Stimulated activated effector memory CD8-positive, alpha-beta T cell treated with anti-CD3 and anti-CD28 coated beads, Interleukin-12 subunit alpha, Interleukin-12 subunit beta, amount 100 ng/mL, for 72 hours (primary cell): Measurements from ENCODE around the gene C6orf120.
A peak's percentile ranks its signal among the peaks of the same experiment; 100 is the strongest.

Source experiments
- ATAC-seq: fragments of 150-1000 bp; cut with Tn5 transposase; 2 replicates; pipeline ENCODE4 v1.10.0; 2021
- DNase-seq, 2 donors: peaks; one replicate each; pipeline ENCODE4 v3.0.0; 2021 to 2022; ENCODE audit warnings: low spot score in 2 of 2
- H3K27ac Mint-ChIP-seq: one replicate; pipeline ENCODE4 v1.8.0; 2022; ENCODE audit warnings: mild to moderate bottlenecking, mixed read lengths
- H3K36me3 Mint-ChIP-seq: one replicate; pipeline ENCODE4 v1.8.0; 2022; ENCODE audit warnings: mild to moderate bottlenecking, mixed read lengths
- H3K4me1 Mint-ChIP-seq: one replicate; pipeline ENCODE4 v1.8.0; 2022; ENCODE audit warnings: mixed read lengths
- H3K4me3 Mint-ChIP-seq: one replicate; pipeline ENCODE4 v1.8.0; 2022; ENCODE audit warnings: mild to moderate bottlenecking, mixed read lengths
- H3K9me3 Mint-ChIP-seq: one replicate; pipeline ENCODE4 v1.8.0; 2022; ENCODE audit warnings: mixed read lengths

C6orf120 gene

DNA sequence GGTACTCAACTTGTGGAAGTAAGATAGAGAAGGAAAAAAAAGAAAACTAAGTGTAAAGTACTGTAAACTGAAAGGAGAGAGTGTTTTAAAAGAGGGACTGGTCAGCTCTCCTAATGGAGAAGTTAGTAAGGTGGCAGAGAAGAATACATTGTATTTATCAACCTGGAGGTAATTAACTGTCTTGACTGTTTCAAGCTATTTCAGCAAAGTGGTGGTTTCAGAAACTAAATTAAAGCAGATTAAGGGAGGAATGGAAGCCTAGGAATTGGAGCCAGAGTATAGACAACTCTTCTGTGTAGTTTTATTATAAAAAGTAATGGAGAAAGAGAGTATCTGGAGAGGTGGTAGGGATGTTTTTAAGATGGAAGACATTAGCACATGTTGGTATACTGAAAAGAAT lies 25.0 kb downstream of the C6orf120 start:
- Mint-ChIP-seq H3K9me3 (no peaks in the 10 kb centered on the region), H3K4me3 (no peak overlapping the region), H3K4me1 (peaks cover 17% of the 10 kb centered on the region), H3K36me3 (peaks cover 20% of the 10 kb centered on the region), H3K27ac (no peak overlapping the region)
- no peak for DNase-seq
- ATAC-seq, result no peak

DNA sequence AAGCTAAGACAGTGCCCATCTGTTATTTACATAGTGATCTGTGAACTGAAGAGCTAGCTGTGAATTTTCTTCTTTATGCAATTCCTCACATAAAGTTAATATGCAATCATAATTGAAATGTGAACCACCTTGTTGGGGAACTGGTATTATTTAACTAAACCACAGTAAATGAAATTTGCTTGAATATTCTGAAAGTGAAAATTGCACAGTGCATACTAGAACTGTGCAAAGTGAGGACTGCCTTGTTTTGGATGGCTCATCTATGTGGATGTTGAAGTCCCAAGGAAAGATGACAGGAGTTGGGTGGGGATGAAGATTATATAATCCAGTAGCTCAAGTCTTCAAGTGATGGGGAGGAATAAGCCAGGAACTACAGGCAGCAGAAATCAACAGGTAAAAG lies 28.0 kb downstream of the C6orf120 start:
- Mint-ChIP-seq H3K27ac (no peak overlapping the region), H3K36me3 (peaks cover 7% of the 10 kb centered on the region), H3K4me1 (peaks cover 12% of the 10 kb centered on the region), H3K4me3 (no peak overlapping the region), H3K9me3 (no peaks in the 10 kb centered on the region)
- ATAC-seq (no peak), DNase-seq (no peak)

DNA sequence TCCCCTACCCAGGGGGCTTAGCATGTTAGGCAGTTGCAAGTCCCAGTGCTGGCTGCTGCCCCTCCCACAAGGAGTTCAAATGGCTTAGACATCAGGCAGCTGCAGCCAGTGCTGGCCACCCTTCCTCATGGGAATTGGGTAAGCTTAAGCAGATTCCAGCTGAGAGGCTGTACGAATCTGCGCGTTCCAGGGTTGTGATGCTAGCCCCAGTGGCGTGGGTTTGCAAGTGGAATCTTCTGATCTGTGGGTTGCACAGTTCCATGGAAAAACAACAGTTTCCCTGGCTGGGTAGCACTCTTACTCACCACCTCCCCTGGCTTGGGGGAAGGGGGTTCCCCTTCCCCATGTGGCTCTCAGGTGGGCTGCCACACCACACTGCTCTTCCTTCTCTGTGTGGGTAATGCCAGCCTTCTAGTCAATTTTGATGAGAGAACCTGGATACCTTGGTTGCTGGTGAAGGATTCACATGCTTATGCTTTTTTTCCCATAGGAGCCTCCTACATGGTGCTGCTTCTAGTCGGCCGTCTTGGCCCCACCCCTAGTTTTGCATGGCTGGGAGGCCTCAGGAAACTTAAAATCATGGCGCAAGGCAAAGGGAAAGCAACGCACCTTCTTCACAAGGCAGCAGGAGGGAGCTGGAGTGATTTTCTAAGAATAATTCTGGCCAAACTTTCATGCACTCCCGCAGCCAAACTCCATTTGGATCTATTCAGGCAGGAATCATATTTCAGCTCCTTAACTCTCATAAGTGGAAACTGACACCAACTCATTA lies 36.5 kb downstream of the C6orf120 start:
- ATAC-seq, result no peak
- no peaks in the 10 kb centered on the region for H3K4me1 Mint-ChIP-seq
- H3K27ac Mint-ChIP-seq, result no peak overlapping the region
- H3K36me3 Mint-ChIP-seq, result no peaks in the 10 kb centered on the region
- no peaks in the 10 kb centered on the region for H3K9me3 Mint-ChIP-seq
- DNase-seq, result no peak
- H3K4me3 Mint-ChIP-seq, result no peak overlapping the region

DNA sequence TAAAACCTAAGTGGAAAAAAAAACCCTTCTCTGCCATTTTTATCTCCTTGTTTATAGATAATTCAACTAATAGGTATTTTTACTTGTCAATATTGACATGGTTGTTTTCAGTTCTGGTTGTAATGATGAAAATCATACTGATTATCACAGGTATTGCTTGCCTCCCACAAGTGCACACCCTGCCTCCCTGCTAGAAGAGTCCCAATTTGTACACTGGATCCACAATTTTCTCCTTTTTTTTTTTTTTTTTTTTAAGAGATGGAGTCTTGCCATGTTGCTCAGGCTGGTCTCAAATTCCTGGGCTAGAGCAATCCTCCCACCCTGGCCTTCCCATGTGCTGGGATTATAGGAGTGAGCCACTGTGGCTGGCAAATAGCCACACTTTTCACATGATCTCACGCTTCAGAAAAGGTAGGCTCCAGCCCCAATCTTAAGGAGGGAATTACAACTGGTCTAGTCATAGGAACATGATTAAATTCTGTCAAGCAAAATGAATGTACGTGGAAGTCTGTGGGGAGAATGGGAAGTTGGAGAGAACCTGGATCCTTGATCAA lies 37.1 kb downstream of the C6orf120 start:
- no peak overlapping the region for H3K4me3 Mint-ChIP-seq
- no peaks in the 10 kb centered on the region for H3K36me3 Mint-ChIP-seq
- no peak for DNase-seq
- no peaks in the 10 kb centered on the region for H3K9me3 Mint-ChIP-seq
- H3K27ac Mint-ChIP-seq, result no peak overlapping the region
- no peaks in the 10 kb centered on the region for H3K4me1 Mint-ChIP-seq
- no peak for ATAC-seq

DNA sequence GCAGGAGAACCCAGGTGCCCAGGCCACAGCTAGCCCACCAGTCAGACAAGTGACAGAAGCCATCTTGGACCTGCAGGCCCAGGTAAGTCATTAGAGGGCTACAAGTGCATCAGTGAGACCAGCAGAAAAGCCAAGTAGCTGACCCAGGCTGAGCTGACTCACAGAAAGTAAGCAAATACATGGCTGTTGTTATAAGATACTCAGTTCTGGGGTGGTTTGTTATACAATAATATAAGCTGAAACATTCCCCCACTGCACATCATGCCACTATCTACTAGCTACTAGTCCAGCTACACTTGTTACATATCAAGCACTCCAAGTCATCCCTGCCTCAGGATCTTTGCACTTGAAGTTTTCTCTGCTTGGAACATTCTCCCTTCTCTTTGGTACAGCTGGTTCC lies 39.4 kb downstream of the C6orf120 start:
- ATAC-seq, result no peak
- no peak overlapping the region for H3K27ac Mint-ChIP-seq
- H3K4me1 Mint-ChIP-seq, result no peaks in the 10 kb centered on the region
- no peak overlapping the region for H3K4me3 Mint-ChIP-seq
- no peak for DNase-seq
- no peaks in the 10 kb centered on the region for H3K36me3 Mint-ChIP-seq
- no peaks in the 10 kb centered on the region for H3K9me3 Mint-ChIP-seq

DNA sequence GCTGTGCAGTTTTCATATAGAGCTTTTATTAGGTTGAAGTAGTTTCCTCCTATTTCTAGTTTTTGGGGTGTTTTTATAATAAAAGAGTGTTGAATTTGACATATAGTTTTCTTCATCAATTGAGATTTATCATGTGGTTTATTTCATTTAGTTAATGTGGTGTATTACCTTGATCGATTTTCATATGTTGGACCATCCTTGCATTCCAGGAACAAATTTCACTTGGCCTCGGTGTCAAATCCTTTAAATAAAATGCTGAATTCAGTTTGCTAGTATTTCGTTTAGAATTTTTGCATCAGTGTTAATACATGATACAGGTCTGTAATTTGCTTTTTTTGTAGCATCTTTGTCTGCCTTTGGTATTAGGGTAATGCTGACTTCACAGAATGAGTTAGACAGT lies 43.5 kb downstream of the C6orf120 start:
- ATAC-seq (no peak), DNase-seq (no peak)
- Mint-ChIP-seq H3K9me3 (no peaks in the 10 kb centered on the region), H3K4me3 (no peak overlapping the region), H3K27ac (no peak overlapping the region), H3K4me1 (peaks cover 7% of the 10 kb centered on the region), H3K36me3 (peaks cover 6% of the 10 kb centered on the region)

DNA sequence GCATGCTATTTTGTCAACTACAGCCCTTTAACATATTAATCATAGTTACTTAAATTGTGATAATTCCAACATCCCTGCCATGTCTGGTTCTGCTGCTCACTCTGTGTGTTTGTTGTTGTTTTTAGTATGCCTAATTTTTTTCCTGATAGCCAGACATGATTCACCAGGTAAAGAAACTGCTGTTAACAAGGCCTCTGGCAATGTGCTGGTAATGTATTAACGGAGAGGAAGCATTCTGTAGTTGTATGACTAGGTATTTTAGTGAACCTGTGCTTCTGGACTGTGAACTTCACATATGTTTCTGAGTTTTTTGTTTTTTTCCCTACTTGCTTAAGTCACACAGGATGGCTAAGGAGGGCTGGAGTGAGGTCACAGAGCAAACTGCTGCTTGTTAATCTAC lies 44.6 kb downstream of the C6orf120 start:
- ATAC-seq, result no peak
- H3K4me1 Mint-ChIP-seq, result peaks cover 7% of the 10 kb centered on the region
- H3K9me3 Mint-ChIP-seq, result no peaks in the 10 kb centered on the region
- H3K36me3 Mint-ChIP-seq, result peaks cover 15% of the 10 kb centered on the region
- no peak overlapping the region for H3K4me3 Mint-ChIP-seq
- no peak for DNase-seq
- H3K27ac Mint-ChIP-seq, result no peak overlapping the region

DNA sequence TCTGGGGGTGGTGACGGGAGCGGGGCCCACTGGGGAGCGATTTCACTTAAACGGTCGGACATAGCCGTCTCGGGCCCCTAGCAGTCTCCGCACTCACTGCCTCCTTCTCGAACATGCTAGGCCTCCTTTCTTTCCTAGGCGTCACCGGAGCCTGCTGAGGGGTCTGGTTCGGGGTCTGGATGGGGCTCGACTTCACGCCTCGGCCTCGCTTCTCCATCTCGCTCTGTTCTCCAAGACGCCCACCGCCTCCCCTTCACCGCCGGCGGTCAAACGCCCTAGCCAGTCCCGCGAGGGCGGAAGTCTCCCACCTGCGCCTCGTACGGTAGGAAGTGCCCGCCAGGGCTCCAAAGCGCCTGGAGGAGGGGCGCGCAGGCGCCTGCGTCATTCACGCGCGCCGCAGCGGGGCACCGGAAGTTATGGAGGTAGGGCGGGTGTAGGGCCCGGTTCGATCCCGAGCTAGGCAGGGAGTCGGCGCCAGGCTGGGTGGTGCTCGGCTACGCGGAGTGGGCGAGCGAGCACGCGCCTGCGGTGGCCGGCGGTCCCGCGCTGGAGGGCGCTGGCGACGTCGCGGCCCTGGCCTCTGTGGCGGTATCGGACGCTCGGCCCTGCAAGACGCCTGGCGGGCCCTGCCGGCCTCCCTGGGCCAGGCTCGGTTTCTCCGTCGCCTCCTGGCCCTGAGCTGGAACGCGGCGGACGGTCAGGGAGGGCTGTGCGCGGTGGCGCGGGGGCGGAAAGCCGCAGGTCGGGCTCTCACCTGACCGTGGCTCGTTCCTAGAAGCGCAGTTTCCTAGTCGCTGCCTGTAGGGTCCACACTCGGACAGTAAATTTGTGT lies 49.5 kb downstream of the C6orf120 start, which contains the start of the genes DYNLT2 and ERMARD:
Gene DYNLT2 (minus strand): TSS at position 331 of the 832 bp plus-strand sequence. CDS start 114 bp downstream, at position 217.
Gene ERMARD (plus strand): TSS at position 381 of the 832 bp plus-strand sequence. CDS start 36 bp downstream, at position 417.
- H3K4me1 Mint-ChIP-seq, result peaks cover 23% of the 10 kb centered on the region
- H3K9me3 Mint-ChIP-seq, result no peaks in the 10 kb centered on the region
- H3K4me3 Mint-ChIP-seq, result peak within 1 kb of the TSS; percentile 93
- H3K27ac Mint-ChIP-seq, result peak within 1 kb of the TSS; percentile 99
- H3K36me3 Mint-ChIP-seq, result peaks cover 25% of the 10 kb centered on the region
- ATAC-seq, result peak; percentile 98
- peak; percentile 91 to 98 for DNase-seq

DNA sequence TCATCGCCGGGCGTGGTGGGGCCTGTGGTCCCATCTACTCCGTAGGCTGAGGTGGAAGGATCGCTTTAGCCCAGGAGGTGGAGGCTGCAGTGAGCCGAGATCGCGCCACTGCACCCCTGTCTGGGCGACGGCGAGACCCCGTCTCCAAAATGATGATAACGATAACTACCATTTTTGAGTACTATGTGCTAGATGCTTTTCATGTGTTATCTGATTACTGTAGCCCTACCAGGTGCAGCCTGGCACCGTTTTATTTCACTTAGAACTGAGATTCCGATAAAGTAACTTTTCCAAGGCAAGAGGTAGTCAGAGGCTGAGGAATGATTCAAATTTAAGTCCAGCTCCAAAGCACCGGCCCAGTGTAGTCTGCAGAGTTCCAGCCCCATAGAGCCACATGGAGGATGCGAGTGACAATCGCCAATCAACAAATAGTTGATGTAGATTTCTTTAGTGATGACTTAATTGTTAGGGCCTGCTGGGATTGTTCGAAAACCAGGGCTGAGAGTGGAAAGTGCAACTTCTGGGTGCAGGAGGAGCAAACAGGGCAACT lies 50.2 kb downstream of the C6orf120 start:
- Mint-ChIP-seq H3K9me3 (no peaks in the 10 kb centered on the region), H3K4me3 (peak overlapping the region; percentile 93), H3K36me3 (peaks cover 32% of the 10 kb centered on the region), H3K4me1 (peaks cover 23% of the 10 kb centered on the region), H3K27ac (peak overlapping the region; percentile 99)
- DNase-seq (no peak), ATAC-seq (no peak)
